HUDEP-2 (cell line): Measurements from ENCODE around the gene CDYL.
"Not testable (repeated sequence)": the region's sequence is repeated elsewhere in the genome, so short reads cannot be mapped to it uniquely, and the experiment has no call there.

Experiments
- DNase-seq, 76 experiments: peaks; one replicate each; lab custom pipeline; 2025; ENCODE audit not compliant: unreplicated experiment in 76 of 76; lab: John Stamatoyannopoulos, UW

The CDYL gene

DNA sequence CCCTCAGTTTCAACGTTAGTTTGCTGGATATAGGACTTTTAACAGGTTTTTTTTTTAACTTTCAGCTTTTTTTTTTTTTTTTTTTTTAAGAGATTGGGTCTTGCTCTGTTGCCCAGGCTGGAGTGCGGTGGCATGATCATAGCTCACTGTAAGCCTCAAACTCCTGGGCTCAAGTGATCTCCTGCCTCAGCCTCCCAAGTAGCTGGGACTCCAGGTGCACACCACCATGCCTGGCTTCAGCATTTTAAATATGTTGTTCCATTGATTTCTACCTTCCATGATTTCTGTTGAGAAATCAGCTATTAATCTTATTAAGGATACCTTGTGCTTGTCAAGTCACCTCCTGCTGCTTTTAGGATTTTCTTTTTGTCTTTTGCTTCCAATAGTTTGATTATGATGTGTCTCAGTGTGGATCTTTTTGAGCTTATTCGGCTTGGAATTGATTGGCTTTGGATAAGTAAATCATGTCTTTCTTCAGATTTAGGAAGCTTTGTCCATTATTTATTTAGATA, 52.0 kb downstream of the CDYL start:
- no peak for DNase-seq

DNA sequence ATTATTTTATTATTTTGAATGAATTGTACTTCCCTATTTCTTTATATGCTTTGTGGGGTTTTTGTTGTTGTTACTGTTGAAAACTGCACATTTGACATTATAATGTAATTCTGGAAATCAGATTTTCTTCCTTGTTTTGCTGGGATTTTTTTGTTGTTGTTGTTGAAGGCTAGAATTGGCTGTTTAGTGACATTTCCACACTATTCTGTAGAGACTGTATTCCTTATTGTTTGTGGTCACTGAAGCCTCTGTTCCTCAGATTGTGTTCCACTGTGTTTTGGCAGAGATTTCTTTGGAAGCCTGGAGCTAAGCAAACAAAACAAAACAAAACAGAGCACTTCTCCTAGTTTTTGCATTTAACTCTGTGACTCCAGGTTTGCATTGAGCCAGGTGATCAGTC, 52.9 kb downstream of the CDYL start:
- no peak for DNase-seq

DNA sequence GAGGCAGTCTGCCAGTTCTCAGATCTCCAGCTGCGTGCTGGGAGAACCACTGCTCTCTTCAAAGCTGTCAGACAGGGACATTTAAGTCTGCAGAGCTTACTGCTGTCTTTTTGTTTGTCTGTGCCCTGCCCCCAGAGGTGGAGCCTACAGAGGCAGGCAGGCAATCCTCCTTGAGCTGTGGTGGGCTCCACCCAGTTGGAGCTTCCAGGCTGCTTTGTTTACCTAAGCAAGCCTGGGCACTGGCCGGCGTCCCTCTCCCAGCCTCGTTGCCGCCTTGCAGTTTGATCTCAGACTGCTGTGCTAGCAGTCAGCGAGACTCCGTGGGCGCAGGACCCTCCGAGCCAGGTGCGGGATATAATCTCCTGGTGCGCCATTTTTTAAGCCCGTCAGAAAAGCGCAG, 59.3 kb downstream of the CDYL start:
- not testable (repeated sequence) for DNase-seq

DNA sequence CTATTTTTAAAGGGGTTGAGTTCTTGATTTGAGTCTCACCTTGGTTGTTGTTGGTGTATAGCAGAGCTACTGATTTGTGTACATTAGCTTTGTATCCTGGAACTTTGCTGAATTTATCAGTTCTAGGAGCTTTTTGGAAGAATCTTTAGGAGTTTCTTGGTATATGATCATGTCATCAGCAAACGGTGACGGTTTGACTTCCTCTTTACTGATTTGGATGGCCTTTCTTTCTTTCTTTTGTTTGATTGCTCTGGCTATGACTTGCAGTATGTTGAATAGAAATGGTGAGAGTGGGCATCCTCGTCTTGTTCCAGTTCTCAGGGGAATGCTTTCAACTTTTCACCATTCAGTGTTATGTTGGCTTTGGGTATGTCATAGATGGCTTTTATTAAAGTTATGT, 64.0 kb downstream of the CDYL start:
- no peak for DNase-seq

DNA sequence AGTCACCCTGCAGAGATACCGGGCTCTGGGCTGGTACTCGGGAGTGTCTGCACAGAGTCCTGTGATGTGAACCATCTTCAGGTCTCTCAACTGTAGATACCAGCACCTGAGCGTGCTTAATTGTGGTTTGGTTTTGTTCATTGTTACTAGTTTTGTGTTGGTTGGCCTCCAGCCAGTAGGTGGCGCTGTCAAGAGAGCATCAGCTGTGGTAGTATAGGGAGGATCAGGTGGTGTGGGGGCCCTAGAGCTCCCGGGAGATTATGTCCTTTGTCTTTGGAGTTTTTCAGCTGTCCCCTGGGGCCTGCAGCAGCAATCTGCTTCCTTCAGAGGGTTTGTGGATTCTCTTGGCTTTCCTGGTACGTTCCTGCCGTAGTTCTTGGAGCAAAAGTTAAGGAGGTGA, 67.9 kb downstream of the CDYL start:
- DNase-seq: peak in 2 of 76 experiments; percentile 13 to 21

DNA sequence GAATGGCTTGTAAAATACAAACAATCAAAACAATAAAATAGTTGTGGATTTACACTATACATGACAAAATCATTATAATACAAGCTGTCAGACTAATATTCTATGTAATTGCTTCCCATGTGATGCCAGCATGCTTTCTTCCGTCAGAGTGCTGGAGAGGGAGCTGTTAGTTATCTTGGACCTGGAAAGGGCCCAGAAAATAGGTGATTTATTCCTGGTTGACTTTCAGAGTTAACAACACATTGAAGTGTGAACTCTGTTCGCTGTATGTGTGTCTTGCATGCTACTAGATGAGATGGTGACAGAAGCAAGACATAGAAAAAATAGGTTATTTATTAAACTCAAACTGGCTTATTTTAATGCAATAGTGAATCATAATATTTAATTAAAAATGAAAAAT, 70.2 kb downstream of the CDYL start:
- no peak for DNase-seq

DNA sequence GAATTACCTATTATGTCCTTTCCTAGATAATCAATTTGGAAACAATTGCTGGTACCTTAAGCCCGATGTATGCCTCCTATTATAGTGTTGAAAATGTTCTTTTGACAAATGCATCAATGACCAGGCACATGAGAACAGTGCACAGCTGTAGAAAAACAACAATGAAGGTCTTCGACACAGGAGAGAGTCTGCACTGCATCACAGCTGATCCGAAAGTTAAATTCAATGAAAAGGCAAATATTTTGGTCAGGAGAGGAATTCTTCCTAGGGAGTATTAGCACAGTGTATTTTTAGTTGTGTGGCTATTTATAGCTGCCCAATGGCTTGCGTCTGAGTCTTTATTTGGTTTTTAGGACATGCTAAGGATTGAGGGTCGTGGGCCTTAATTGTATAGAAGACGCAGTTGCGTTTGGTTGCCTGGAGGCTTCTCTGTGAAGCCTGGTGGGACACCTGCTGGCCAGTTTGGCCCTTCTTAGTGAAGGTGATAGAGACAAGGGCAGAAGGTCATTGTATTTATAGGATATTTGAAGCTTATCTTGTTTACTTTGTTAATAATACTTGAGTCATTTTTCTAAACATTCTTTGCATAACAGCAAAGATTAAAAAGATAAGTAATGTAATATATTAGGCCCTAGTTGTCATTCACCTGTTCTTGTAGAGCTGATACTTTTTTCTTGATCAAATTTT, 72.3 kb downstream of the CDYL start:
- peak in 20 of 76 experiments; percentile 6 to 45 (median 24) for DNase-seq

DNA sequence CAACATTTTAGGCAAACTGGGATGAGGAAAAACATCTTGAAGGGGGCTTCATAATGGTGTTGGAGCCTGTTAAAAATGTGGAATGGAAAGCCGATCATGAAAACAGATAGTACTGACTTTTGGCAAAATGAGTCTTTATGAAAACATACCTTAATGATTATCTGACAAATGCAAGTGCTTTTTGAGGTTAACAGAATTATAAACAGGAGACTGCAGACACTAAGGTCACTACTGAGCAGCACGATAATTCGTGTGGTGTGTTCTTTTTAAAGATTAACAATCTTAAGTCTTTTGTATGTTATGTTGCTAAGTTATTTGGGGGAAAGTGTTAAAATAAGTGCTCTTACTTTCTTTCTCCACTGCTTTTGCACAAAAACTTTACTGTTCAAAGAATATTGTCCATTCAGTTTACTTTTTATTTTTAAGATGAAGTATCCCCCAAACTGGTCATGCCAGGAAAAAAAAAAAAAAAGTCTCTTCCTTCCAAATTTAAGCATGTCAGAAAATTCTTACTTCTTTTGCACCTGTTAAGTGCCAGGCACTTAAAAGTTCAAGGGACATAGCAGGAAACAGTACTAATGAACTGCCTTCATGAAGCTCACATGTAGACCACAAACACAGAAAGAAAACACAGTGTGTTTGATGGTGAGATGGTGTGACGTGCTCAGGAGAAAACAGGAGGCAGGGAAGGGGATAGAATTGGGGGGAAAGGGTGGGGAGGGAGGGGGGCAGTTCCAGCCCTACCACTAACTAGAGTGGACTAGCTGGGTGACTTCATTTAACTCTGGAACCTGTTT, 73.2 kb downstream of the CDYL start:
- peak in 5 of 76 experiments; percentile 16 to 45 (median 35) for DNase-seq

DNA sequence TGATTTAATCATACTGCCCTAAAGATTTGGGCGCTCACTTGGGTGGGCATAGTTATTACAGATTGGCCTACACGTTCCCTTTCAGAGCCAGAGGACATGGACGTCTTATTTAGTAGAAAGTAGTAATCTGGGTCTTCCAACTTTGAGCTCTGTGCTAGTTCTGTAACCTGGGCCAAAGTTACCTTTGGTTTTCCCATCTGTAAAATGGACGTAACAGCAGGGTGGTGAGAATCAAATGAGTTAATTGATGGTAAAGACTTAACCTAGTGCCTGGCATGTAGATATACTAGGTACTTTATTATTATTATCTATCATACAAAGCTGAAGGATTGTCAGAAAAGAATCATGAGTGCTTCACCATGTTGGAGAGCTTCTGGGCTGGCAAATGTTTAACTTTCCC, 74.8 kb downstream of the CDYL start:
- DNase-seq: no peak

DNA sequence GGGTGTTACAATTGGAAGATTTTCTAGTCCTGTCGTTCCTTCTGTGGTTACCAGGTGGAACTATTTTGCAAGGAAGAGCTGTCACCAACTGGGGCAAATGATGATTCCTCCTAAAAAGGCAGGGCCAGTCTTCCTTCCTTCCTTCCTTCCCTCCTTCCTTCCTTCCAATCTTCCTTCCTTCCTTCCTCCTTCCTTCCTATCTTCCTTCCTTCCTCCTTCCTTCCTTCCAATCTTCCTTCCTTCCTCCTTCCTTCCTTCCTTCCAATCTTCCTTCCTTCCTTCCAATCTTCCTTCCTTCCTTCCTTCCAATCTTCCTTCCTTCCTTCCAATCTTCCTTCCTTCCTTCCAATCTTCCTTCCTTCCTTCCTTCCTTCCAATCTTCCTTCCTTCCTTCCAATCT, 76.0 kb downstream of the CDYL start:
- not testable (repeated sequence) for DNase-seq

DNA sequence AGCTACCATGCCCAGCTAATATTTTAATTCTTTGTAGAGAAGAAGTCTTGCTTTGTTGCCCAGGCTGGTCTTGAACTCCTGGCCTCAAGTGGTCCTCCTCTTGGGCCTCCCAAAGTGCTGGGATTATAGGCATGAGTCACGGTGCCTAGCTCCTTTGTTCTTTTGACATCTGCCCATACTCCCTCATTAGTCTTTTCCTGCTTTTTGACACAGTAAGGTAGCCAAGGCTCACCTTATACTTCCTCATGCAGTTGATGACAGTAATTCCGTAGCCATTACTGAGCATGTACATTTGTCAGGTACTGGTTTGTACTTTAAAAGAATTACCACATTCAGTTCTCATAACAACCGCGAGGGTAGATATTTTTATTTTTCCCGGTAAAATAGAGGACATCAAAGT, 76.7 kb downstream of the CDYL start:
- no peak for DNase-seq

DNA sequence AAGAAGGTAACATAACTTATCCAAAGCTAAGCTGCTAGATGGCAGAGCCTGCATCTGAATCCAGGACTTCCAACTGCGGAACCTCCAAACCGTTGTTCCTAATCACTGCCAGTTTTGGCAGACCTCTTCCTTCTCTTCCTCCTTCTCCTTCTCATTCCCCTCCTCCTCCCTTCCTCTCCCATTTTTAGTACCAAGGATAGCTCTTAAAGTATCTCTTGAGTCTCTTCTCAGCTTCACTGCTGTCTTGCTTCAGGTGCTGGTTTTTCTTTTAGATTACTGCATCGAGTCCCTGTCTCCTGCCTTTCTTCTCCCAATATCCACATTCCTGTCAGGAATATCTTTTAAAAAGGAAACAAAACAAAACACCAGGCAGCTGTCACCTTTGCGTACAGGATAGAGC, 77.1 kb downstream of the CDYL start:
- no peak for DNase-seq

DNA sequence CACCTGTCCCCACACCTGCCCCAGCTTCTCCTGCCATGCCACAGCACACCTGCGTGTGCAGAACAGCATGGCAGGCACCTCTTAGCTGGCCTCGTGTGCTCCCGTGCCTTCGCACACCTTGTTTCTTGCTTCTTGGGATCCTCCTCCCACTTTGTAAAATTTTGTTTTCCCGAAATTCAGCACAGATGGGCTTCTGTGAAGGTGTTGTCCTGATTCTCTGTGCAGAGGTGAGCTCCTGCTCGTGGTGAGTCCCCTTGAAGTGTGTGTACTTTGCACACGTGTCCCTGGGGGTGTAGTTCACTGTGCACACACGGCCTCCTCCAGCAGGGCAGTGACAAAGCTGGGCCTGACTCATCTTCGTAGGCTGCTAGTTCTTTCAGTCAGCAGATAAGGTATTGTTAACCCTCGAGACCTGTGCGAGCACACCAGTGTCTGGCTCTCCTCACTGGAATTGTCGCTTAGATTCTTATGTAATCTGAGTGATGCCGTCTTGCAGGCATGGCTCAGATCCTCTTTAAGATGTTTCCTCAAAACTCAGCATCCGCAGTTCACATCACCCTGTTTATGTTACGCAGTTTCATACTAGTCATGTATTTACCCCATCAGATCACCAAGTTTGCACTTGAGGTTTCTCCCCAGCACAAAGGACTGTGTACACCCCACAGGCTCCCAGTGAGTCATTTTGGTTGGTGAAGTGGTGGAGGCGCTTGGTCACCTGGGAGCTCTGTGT, 77.7 kb downstream of the CDYL start:
- peak in 26 of 76 experiments; percentile 7 to 56 (median 32) for DNase-seq

DNA sequence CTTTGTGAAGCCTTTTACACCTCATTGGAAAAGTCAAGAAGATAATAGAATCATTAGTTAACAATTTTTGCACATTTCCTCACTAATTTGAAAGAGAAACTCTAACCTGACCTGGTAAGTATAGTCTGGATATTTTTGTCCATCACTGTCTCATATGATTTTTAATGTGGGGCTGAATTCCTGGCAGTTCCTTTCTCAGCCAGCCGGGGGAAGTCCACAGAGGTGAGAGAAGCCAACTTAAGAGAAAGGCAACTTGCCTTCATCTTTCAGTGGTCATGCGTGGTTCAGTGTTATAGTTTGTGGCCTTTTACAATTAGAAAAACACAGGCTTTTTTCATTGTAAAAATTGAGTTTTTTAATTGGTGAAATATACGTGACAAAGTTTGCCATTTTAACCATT, 80.6 kb downstream of the CDYL start:
- peak in 1 of 76 experiments; percentile 11 for DNase-seq

DNA sequence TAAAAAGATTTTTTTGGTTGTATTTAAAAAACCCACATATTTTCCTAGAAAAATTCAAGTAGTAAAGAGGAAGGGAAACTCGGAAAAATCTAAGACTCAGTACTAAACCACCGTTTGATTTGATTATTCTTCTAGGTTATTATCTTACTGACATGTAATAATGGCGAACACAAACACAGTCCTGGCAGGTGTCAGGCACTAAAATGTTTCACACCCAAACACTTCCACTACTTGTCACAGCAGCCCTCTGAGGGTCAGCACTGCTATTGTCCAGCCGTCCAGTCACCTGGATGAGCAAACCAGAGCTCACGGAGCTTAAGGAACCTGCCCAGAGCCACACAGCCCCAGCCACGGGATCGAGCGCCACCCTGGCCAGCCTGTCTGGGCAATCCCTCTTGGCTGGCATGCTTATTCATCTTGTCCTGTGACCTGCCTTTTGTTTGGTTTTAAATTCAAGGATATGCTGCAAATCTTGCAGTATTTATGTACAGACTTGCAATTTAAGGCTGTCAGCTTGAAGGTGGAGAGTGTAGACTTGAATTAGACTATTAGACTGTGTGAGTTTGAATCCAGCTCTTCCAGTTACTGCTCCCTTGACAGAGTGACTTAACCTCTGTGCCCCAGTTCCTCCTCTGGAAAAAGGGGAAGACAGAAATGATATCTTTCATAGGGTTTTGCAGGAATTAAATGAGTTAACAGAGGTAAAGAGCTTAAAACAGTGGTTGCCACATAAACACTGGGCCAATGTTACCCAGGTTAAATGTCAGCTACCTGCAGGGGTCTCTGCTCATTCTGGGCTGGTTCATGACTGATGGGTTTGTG, 82.2 kb downstream of the CDYL start:
- no peak for DNase-seq

DNA sequence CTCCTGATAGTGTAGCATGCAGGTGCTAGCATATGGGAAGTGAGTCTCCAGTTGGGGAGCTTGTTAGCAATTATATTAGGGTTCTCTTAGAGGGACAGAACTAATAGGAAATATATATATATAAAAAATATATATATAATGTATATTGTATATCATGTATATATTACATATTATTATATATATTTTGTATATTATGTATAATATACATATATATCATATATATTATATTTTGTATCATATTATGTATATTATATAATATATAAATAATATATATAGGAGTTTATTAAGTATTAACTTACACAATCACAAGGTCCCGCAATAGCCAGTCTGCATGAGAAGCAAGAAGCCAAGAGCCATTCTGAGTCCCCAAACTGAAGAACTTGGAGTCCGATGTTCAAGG, 84.2 kb downstream of the CDYL start:
- DNase-seq: no peak

DNA sequence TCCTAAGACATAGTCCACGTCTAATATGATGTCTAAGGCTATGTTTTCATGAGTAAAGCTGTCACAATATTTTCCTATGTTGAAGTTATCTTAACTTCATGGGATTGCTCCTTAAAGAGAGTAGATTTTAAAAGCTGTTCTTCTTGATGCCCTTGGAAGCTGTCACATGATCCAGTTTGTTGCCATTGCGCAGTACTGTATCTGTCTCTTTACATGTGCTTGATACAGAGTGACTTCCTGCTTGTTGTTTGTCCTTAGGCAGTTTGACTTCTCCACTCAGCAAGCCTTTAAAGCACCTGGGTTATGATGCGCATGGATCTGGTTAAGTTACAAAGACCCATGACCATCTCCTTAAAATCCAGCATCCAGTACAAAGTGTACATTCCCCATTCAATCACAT, 85.4 kb downstream of the CDYL start:
- DNase-seq: no peak

DNA sequence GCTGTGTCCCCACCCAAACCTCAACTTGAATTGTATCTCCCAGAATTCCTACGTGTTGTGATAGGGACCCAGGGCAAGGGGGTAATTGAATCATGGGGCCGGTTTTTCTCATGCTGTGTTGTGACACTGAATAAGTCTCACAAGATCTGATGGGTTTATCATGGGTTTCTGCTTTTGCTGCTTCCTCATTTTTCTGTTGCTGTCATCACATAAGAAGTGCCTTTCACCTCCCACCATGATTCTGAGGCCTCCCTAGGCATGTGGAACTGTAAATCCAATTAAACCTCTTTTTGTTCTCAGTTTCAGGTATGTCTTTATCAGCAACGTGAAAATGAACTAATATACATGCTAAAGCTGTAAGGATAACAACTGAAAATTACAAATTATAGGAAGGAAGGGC, 88.3 kb downstream of the CDYL start:
- DNase-seq: no peak

DNA sequence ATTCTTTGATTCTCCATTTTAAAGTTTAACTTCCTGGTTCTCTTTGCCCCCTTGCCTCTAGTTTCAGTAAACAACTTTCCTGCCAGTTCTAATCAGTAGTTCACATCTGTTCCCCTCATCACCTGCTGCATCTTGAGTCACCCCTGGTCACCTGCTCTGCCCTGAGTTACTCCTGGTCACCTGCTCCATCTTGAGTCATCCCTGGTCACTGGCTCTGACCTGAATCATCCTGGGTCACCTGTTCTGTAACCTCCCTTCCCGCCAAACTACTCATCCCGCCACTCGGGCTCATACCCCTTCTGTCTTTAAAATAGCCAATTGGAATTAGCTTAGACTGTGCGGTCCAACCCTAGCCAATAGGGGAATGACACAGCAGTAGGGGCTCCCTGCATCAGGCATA, 88.8 kb downstream of the CDYL start:
- peak in 1 of 76 experiments; percentile 14 for DNase-seq

DNA sequence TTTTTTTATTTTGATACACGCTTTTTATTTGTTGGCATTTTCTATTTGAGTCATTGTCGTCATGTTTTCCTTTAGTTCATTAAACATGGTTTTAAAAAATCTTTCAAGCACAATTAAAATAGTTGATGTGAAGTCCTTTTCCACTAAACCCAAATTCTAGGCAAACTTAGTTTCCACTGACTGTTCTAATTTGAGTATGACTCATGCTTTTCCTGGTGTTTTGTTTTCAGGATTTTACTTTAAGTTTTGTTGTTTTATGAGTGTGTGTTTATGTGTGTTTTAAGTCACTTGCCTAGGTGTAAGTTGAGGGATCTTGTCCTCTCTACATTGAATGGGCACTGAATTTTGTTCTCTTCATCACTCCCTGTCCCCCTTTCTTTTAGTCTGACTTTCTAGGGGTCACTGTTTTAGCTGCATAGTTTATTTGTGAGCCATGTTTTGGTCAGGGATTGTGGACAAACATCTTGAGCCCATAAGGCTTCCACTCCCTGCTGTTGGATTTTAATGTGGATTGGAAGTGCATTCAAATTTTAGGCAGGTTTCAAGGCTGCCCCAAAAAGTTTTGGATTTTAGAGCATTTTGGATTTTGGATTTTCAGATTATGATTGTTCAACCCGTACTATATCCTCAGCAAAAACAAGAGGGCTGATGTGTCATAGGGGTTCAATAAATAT, 94.8 kb downstream of the CDYL start:
- no peak for DNase-seq
